Psoas muscle (tissue), 8 donors: Measurements from ENCODE around the gene PTPRD. TPM values are rescaled to one million over a fixed set of nuclear protein-coding genes. Genes with fewer than 3 reads are reported as not detected.

Experiments used
- ATAC-seq, 4 donors: fragments of 200-7000 bp; cut with Tn5 transposase; one replicate each; pipeline ENCODE4 v1.9.1; 2020; ENCODE audit warnings: moderate library complexity in 3 of 4, mild to moderate bottlenecking in 2 of 4
- DNase-seq, 2 donors: peaks; one replicate each; pipeline ENCODE4 v3.0.0-alpha.2; 2020
- H3K27ac ChIP-seq: fragments of 200-600 bp; one replicate; pipeline ENCODE4 v1.8.0; 2022
- H3K27me3 ChIP-seq, 3 donors: fragments of 200-600 bp in 1 of 3; one replicate each; pipeline versions ENCODE4 v1.6.1 to v1.8.0; 2013 to 2022; ENCODE audit warnings: low read length in 2 of 3, mild to moderate bottlenecking in 2 of 3, moderate library complexity in 1 of 3; ENCODE audit not compliant: insufficient read depth in 3 of 3
- H3K36me3 ChIP-seq, 2 donors: fragments of 200-600 bp in 1 of 2; one replicate each; pipeline versions ENCODE4 v1.6.1 to v1.8.0; 2013 to 2022; ENCODE audit warnings: low read depth in 1 of 2, mild to moderate bottlenecking in 1 of 2, moderate library complexity in 1 of 2; ENCODE audit not compliant: insufficient read depth in 1 of 2
- H3K4me1 ChIP-seq: fragments of 200-600 bp; one replicate; pipeline ENCODE4 v1.8.0; 2022
- H3K4me3 ChIP-seq: fragments of 200-600 bp; one replicate; pipeline ENCODE4 v1.8.0; 2022; ENCODE audit warnings: mild to moderate bottlenecking
- H3K9me3 ChIP-seq: fragments of 200-600 bp; one replicate; pipeline ENCODE4 v1.8.0; 2022
- WGBS, 3 donors: extraction: QIAGEN DNeasy Blood & Tissue Kit; methylation state at CpG; one replicate each; pipeline versions ENCODE4 v1.1.6 to v1.1.7; 2013; 5-methylcytosine and 5-hydroxymethylcytosine counted together
- intact Hi-C, 2 donors: fragments of 100-400 bp; cut with DNase I; formaldehyde crosslinking; loops; one replicate each; pipeline versions ENCODE4 v1.11.0 to v1.14.2; 2022
- polyA plus RNA-seq, 3 donors: library from polyadenylated mRNA; stranded (reverse); fragments of 200-250 nt; gene quantifications; one replicate each; pipeline ENCODE4 v1.2.3, GENCODE V29; 2013
- total RNA-seq, 4 donors: library from RNA; stranded (reverse); fragmentation: NEBNext Ultra II Directional in 2 of 4; extraction: Animal tissue kit (Norgen Biotek cat#: 25700) in 2 of 4; gene quantifications; one replicate each; pipeline versions ENCODE4 v1.2.1 to v1.2.4, GENCODE V29; 2021 to 2023
- TF ChIP-seq, protein P1 (sequence below): fragments of 200-600 bp; IDR thresholded peaks from one replicate; pipeline ENCODE4 v1.8.0; 2022; ENCODE audit warnings: antibody characterized with exemption
- donor health status: healthy with polysubstance abuse.
- donor health status: DM: no; HTN: no; CAD: no; lungs with moderate emphysema.
- donor health status: Bipolar disorder and iron deficiency.
- donor health status: healthy.
- donor health status: DM: yes; HTN: yes; CAD: no.
- donor health status: DM: no; HTN: no; CAD: no.
- donor health status: DM: no; HTN: no; CAD: no.
- donor health status: DM: yes; HTN: yes; CAD: no.

Gene PTPRD
- total and polyA plus RNA-seq, 7 donors, result 0.44 to 3.1 (median 0.91) TPM

DNA sequence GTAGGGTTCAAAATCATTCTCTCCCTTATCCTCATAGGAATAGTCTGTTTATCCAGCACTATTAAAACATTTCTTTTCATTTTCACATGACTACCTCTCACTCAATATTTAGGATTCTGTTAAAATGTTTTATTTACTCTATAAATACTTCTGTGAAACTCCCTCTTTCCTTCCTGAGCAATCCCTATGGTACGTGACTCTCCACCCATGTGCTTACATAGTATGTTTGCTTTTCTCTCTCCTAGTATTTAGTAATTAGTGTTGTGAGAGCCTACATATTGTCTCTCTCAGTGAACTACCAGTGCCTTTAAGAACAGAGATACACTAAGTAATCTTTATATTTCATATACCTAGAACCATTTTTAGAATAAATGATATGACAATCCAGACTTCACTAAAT is 46.0 kb downstream of the PTPRD start:
- TF ChIP-seq, protein P1, sequence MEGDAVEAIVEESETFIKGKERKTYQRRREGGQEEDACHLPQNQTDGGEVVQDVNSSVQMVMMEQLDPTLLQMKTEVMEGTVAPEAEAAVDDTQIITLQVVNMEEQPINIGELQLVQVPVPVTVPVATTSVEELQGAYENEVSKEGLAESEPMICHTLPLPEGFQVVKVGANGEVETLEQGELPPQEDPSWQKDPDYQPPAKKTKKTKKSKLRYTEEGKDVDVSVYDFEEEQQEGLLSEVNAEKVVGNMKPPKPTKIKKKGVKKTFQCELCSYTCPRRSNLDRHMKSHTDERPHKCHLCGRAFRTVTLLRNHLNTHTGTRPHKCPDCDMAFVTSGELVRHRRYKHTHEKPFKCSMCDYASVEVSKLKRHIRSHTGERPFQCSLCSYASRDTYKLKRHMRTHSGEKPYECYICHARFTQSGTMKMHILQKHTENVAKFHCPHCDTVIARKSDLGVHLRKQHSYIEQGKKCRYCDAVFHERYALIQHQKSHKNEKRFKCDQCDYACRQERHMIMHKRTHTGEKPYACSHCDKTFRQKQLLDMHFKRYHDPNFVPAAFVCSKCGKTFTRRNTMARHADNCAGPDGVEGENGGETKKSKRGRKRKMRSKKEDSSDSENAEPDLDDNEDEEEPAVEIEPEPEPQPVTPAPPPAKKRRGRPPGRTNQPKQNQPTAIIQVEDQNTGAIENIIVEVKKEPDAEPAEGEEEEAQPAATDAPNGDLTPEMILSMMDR, result no peak
- Histone ChIP-seq H3K36me3 (no peaks in the 10 kb centered on the region), H3K27me3 (no peaks in the 10 kb centered on the region), H3K4me3 (no peak overlapping the region), H3K9me3 (no peaks in the 10 kb centered on the region), H3K4me1 (no peaks in the 10 kb centered on the region), H3K27ac (no peak overlapping the region)
- 55 to 72% (median 59%) methylated on average over 1 of the region's 1 CpG for WGBS, 3 donors
- no peak for DNase-seq
- no peak for ATAC-seq
- intact Hi-C loops, result no loop called here

DNA sequence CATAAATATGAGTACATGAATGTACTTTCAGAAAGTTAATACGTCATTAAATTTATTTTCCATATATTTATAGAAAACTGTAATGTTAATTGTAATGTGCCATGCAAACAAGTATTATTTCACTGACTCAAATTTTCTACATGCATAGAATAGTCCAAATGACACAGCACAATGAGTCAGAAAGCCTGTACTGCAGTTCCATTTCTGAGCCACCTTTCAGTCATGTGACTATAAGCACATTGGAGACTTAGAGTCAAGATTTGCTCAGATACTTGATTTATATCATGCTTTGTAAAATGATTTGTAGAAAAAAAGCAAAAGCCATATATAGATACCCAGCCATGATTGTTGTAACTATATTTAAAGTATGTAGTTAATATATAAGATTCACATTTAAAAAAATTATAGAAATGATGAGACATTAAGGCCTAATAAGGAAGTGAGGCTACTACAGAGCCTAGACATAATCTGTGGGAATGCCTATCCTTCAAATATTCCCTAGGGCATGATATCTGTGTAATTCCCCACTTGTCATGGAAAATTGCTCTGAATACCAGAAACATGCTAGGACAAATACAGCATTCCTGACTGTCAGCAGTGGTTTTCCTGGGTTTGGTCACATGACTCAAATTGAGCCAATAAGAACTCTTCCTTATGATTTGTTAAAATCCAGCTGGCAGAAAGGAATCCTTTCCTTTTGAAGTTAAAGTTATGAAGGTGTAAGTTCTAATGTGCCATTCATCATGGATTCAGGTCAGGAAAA is 50.0 kb downstream of the PTPRD start:
- Histone ChIP-seq H3K27ac (no peak overlapping the region), H3K4me3 (no peak overlapping the region), H3K4me1 (no peaks in the 10 kb centered on the region), H3K9me3 (no peaks in the 10 kb centered on the region), H3K36me3 (no peaks in the 10 kb centered on the region), H3K27me3 (no peaks in the 10 kb centered on the region)
- ATAC-seq, result no peak
- DNase-seq, result no peak
- TF ChIP-seq, protein P1, result no peak
- 75 to 78% (median 77%) methylated on average over 1 of the region's 1 CpG for WGBS, 3 donors
- intact Hi-C loops, result no loop called here

DNA sequence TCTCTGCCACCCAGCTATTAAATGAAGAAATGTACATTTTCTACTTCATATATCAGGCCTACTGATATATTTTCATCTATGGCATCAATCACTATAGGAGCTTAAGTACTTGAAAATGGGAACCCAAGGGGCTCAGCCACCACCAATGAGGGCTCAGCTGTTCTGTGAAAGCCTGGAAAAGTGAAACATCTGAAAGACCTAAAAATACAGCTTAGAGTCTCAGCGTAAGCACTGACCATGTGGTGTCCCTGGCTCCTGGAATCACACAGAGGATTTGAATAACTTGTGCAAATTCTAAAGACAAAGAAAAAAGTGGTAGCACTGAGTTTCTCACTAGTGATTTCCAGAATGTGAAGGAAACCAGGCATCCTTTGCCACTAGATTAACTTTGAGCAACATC is 64.5 kb downstream of the PTPRD start:
- Histone ChIP-seq H3K4me3 (no peak overlapping the region), H3K4me1 (no peaks in the 10 kb centered on the region), H3K27me3 (no peaks in the 10 kb centered on the region), H3K36me3 (no peaks in the 10 kb centered on the region), H3K9me3 (no peaks in the 10 kb centered on the region), H3K27ac (no peak overlapping the region)
- intact Hi-C loops, result no loop called here
- ATAC-seq, result no peak
- DNase-seq, result no peak
- WGBS, 3 donors, result 27 to 50% (median 31%) methylated on average over 1 of the region's 1 CpG
- TF ChIP-seq, protein P1, result no peak

DNA sequence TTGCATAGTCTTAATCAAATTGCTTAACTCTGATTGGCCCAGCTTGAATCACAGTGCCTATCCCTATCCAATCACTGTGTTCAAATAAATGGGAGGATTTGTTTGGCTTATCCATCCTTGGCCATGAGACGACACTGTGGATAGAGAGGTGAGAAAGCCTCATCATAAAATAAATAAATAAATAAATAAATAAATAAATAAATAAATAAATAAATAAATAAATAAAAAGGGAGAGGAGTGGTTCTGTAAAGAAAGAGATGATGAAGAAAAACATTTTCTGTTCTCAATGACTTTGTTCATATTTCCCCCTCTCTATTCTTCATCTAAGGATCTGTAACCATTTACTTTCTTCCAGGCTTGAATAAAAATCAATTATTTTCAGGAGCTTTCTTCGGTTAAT is 74.7 kb downstream of the PTPRD start:
- Histone ChIP-seq H3K36me3 (no peaks in the 10 kb centered on the region), H3K27me3 (no peaks in the 10 kb centered on the region), H3K4me3 (no peak overlapping the region), H3K4me1 (no peaks in the 10 kb centered on the region), H3K27ac (no peak overlapping the region), H3K9me3 (no peaks in the 10 kb centered on the region)
- DNase-seq (no peak), ATAC-seq (no peak)
- TF ChIP-seq, protein P1, result no peak
- intact Hi-C loops, result no loop called here
- 80 to 90% (median 83%) methylated on average over 2 of the region's 2 CpGs for WGBS, 3 donors

GRCh38 chr9:10534850-10535249 is 78.0 kb downstream of the PTPRD start:
- WGBS, 3 donors, result 46 to 55% (median 53%) methylated on average over 1 of the region's 1 CpG
- no peaks in the 10 kb centered on the region for H3K4me1 ChIP-seq
- H3K36me3 ChIP-seq, result no peaks in the 10 kb centered on the region
- H3K27ac ChIP-seq, result no peak overlapping the region
- H3K9me3 ChIP-seq, result no peaks in the 10 kb centered on the region
- ATAC-seq (no peak), DNase-seq (no peak)
- H3K27me3 ChIP-seq, result no peaks in the 10 kb centered on the region
- no peak overlapping the region for H3K4me3 ChIP-seq
- intact Hi-C loops, result no loop called here
- TF ChIP-seq, protein P1, result no peak
